Measurements from ENCODE around the gene LIAS. TPM values are rescaled to one million over a fixed set of nuclear protein-coding genes. Genes with fewer than 3 reads are reported as not detected.

LIAS gene
- 6.9 TPM in 2 replicates for total RNA-seq

DNA sequence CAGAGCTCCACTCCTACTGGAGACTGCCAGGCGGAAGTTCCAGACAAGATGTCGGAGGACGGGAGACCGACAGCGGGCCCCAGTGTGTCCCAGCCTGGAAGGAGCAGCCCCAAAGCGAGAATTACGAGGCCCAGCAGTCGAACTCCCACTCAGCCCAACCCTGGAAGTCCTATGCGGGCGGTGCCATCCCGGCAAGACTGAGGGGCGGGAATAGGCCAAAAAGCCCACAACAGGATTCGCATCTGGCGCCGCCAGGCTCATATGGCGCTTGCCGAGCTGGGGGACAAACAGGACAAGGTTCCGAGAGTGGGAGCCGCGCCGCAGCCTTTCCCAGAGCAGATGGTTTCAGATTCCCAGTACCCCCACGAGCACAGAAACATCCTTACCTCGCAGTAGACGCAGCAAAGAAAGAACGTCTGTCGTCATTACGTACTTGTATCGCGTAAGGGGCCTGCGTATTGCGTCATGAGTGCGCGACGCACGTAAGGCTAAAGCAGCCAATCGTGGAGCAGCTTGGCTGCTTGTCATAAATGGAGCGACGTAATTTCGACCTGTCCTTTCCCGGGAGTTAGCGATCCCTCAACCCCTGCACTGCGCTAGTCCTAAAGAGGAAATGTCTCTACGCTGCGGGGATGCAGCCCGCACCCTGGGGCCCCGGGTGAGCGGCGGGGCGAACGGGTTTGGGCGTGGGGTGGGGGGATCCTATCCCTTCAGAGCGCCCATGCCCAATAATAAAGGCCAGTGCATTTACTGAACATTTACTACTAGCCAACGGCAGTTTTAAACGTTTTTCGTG lies at the start of gene LIAS, which contains the start of gene RPL9:
Gene LIAS, plus strand, starts transcription at position 552 of the 796 bp plus-strand sequence. Its CDS starts 62 bp downstream, at position 614.
Gene RPL9, minus strand, starts transcription at position 418 of the 796 bp plus-strand sequence. CDS start 483 bp downstream, outside the sequence.

GRCh38 chr4:39527296-39528060 lies 68.6 kb downstream of the LIAS start, which contains the start of gene UGDH:
UGDH (minus strand) TSS chr4:39527439; CDS start chr4:39521512, 5,927 bp downstream.

Other genes starting within 250 kb of the LIAS start
- gene RFC1, start 92.7 kb upstream of the LIAS start, total RNA-seq, result 41.0 and 43.8 TPM in 2 replicates
- gene KLB, start 52.1 kb upstream of the LIAS start, total RNA-seq, result not detected in 2 replicates
- gene RPL9, start 134 bp upstream of the LIAS start, total RNA-seq, result 516 and 2,421 TPM in 2 replicates
- gene UGDH, start 68.4 kb downstream of the LIAS start, total RNA-seq, result 177 and 243 TPM in 2 replicates
- gene SMIM14, start 179.8 kb downstream of the LIAS start, total RNA-seq, result 29.3 and 57.1 TPM in 2 replicates
- gene UBE2K, start 239.1 kb downstream of the LIAS start, total RNA-seq, result 8.1 and 10.6 TPM in 2 replicates